ENCODE results near the gene C2orf76. TPM values are rescaled to one million over a fixed set of nuclear protein-coding genes. Genes with fewer than 3 reads are reported as not detected.

C2orf76 gene
- polyA plus RNA-seq, 1 of the 3 experiments (the other 2 are of a cell fraction) = 6.0 TPM

DNA sequence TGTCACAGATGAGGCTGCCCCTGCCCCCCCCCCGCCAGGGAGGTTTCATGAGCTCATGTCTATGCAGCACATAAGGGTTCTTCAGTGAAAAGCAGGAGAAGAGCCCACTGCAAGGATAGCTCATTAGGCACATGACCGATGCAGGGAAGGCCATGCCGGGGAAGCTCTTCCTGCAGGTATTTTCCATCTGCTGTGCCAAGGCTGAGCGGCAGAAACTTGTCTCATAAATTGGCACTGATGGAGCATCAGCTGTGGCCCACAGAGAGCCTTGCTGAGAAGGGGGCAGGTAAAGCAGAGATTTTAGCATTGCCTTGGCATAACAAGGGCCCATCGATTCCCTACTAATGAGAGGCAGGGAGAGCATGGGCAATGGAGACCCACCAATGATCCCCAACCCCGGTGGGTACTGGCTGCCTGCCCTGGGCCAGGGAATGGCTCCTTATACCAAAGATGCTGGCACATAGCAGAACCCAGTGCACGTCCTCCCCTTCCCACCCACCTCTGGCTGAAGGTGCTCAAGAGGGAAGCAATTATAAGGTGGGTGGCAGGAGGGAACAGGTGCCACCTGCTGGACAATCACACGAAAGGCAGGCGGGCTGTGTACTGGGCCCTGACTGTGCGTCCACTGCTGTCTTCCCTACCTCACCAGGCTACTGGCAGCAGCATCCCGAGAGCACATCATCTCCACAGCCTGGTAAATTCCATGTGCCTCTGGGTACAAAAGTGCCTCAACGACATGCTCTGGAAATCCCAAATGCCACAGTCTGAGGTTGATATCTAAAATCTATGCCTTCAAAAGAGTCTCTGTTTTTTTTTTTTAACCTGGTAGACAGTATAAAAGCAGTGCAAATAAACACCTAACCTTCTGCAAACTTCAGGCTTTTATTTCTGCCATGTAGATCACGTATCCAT lies 101.6 kb downstream of the C2orf76 start:
- no peak overlapping the region; a peak in 1 of 4 replicates for H3K4me3 ChIP-seq (ENCODE audit: low read depth in 2 of 2, low read length in 1 of 2)
- no peaks in the 10 kb centered on the region for H3K79me2 ChIP-seq (ENCODE audit: insufficient read depth)
- no peaks in the 10 kb centered on the region for H3K36me3 ChIP-seq (replicated peaks in 1 of 2; ENCODE audit: control insufficient read depth in 1 of 2, insufficient read depth in 2 of 2, low read length in 1 of 2)
- peak; percentile 83 for TF ChIP-seq RAD21 (IDR thresholded peaks at IDR 0.05; ENCODE audit: low read length)
- no peak for TF ChIP-seq MEF2A (IDR thresholded peaks at IDR 0.05; ENCODE audit: borderline replicate concordance, low read depth)
- TF ChIP-seq, protein P1, sequence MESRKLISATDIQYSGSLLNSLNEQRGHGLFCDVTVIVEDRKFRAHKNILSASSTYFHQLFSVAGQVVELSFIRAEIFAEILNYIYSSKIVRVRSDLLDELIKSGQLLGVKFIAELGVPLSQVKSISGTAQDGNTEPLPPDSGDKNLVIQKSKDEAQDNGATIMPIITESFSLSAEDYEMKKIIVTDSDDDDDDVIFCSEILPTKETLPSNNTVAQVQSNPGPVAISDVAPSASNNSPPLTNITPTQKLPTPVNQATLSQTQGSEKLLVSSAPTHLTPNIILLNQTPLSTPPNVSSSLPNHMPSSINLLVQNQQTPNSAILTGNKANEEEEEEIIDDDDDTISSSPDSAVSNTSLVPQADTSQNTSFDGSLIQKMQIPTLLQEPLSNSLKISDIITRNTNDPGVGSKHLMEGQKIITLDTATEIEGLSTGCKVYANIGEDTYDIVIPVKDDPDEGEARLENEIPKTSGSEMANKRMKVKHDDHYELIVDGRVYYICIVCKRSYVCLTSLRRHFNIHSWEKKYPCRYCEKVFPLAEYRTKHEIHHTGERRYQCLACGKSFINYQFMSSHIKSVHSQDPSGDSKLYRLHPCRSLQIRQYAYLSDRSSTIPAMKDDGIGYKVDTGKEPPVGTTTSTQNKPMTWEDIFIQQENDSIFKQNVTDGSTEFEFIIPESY (IDR thresholded peaks at IDR 0.05; ENCODE audit: borderline replicate concordance, low read depth) = no peak
- no peak for TF ChIP-seq EP300 (IDR thresholded peaks at IDR 0.05; ENCODE audit: borderline replicate concordance in 1 of 2, low read depth in 1 of 2, low read length in 1 of 2)
- peak; percentile 91 for TF ChIP-seq SMC3 (IDR thresholded peaks at IDR 0.05; ENCODE audit: low read depth, low read length)
- TF ChIP-seq CTCF (IDR thresholded peaks at IDR 0.05) = peak; percentile 78
- ChIA-PET CTCF (interaction anchor here (0.7 to 3.3 kb wide), 32 partner anchors 9 to 394 kb away, joined by 3 to 25 read pairs (median 4); no protein-coding TSS in a partner anchor), POLR2A (no interaction called here)
- 49% methylated on average over 12 of the region's 13 CpGs for WGBS (ENCODE audit: low lambda C conversion rate)
- DNase-seq = peak; percentile 75
- H3K9me3 ChIP-seq = no peaks in the 10 kb centered on the region
- H3F3A ChIP-seq (replicated peaks; ENCODE audit: insufficient read depth) = no peaks in the 10 kb centered on the region
- H3K4me1 ChIP-seq (ENCODE audit: control insufficient read depth in 1 of 2, insufficient read depth in 2 of 2, low read depth in 1 of 2, low read length in 1 of 2) = no peaks in the 10 kb centered on the region
- no peak overlapping the region for H3K9ac ChIP-seq
- H3K4me2 ChIP-seq = no peak overlapping the region
- H4K20me1 ChIP-seq (ENCODE audit: insufficient read depth) = no peaks in the 10 kb centered on the region
- no peaks in the 10 kb centered on the region for H3K9me2 ChIP-seq
- no peaks in the 10 kb centered on the region for H3K27me3 ChIP-seq (ENCODE audit: insufficient read depth)
- no peak overlapping the region for H3K27ac ChIP-seq (ENCODE audit: low read depth in 2 of 2, low read length in 1 of 2)
- H2AFZ ChIP-seq (ENCODE audit: low read depth) = no peak overlapping the region

DNA sequence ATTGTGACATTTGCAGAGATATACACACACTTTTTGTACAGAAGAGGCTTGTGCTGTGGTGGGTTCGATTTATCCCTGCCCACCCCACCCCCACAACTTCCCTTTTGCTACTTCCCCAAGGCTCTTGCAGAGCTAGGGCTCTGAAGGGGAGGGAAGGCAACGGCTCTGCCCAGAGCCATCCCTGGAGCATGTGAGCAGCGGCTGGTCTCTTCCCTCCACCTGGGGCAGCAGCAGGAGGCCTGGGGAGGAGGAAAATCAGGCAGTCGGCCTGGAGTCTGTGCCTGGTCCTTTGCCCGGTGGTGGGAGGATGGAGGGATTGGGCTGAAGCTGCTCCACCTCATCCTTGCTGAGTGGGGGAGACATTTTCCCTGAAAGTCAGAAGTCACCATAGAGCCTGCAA lies 103.0 kb downstream of the C2orf76 start:
- no peaks in the 10 kb centered on the region for H3K36me3 ChIP-seq (replicated peaks in 1 of 2; ENCODE audit: control insufficient read depth in 1 of 2, insufficient read depth in 2 of 2, low read length in 1 of 2)
- CTCF ChIA-PET = interaction anchor here (1.0 to 1.4 kb wide), 6 partner anchors 18 to 249 kb away, joined by 3 to 5 read pairs (median 3); no protein-coding TSS in a partner anchor
- no peak overlapping the region for H2AFZ ChIP-seq (ENCODE audit: low read depth)
- H3K9me2 ChIP-seq = no peaks in the 10 kb centered on the region
- H3K9ac ChIP-seq = no peak overlapping the region
- H3K4me3 ChIP-seq (ENCODE audit: low read depth in 2 of 2, low read length in 1 of 2) = no peak overlapping the region
- POLR2A ChIA-PET = no interaction called here
- no peaks in the 10 kb centered on the region; a peak in 1 of 4 replicates for H3K4me1 ChIP-seq (ENCODE audit: control insufficient read depth in 1 of 2, insufficient read depth in 2 of 2, low read depth in 1 of 2, low read length in 1 of 2)
- DNase-seq = no peak
- 59% methylated on average over 3 of the region's 5 CpGs for WGBS (ENCODE audit: low lambda C conversion rate)
- H3K4me2 ChIP-seq = no peak overlapping the region
- H3K27ac ChIP-seq (ENCODE audit: low read depth in 2 of 2, low read length in 1 of 2) = no peak overlapping the region
- no peaks in the 10 kb centered on the region for H3K27me3 ChIP-seq (ENCODE audit: insufficient read depth)
- H3K79me2 ChIP-seq (ENCODE audit: insufficient read depth) = no peaks in the 10 kb centered on the region
- no peaks in the 10 kb centered on the region for H3F3A ChIP-seq (replicated peaks; ENCODE audit: insufficient read depth)
- no peaks in the 10 kb centered on the region for H4K20me1 ChIP-seq (ENCODE audit: insufficient read depth)
- H3K9me3 ChIP-seq = no peaks in the 10 kb centered on the region
- TF ChIP-seq CTCF (IDR thresholded peaks at IDR 0.05) = no peak
- no peak for TF ChIP-seq TCF12 (IDR thresholded peaks at IDR 0.05)
- TF ChIP-seq PBX3 (IDR thresholded peaks at IDR 0.05) = no peak
- no peak for TF ChIP-seq RCOR1 (IDR thresholded peaks at IDR 0.05; ENCODE audit: low read length)
- TF ChIP-seq USF1 (IDR thresholded peaks at IDR 0.05; ENCODE audit: borderline replicate concordance, low read depth) = no peak
